ENCODE measurements around the gene SMYD3. TPM values are rescaled to one million over a fixed set of nuclear protein-coding genes. Genes with fewer than 3 reads are reported as not detected.
"Not testable (repeated sequence)": the region's sequence is repeated elsewhere in the genome, so short reads cannot be mapped to it uniquely, and the experiment has no call there.

SMYD3 gene
- total RNA-seq, 1 donor from 2014 or later: 46.7 TPM

DNA sequence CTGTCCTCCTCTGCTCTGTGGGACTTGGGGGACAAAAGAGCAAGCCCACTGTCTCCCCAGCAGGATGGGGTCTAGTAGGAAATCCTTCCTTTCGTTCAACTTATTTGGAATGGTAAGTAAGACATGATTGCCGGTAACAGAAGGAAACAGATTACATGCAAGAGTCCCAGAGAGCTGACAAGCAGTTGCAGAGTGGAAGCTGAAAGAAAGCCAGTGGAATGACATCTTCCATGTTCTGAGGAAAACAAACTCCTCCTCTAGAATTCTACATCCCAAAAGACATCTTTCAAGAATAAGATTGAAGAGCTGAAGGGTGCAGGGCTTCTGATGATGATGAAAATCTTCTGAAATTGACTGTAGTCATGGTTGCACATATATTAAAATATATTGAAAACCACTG is 732.9 kb downstream of the SMYD3 start:
- DNase-seq (ENCODE audit: low spot score): no peak

GRCh38 chr1:245773344-245773743 is 733.7 kb downstream of the SMYD3 start:
- no peak for DNase-seq (ENCODE audit: low spot score)

GRCh38 chr1:245772739-245773138 is 734.3 kb downstream of the SMYD3 start:
- DNase-seq (ENCODE audit: low spot score): no peak

- DNase-seq (ENCODE audit: low spot score): no peak
These were observed 734.8 kb downstream of the SMYD3 start for GRCh38 chr1:245772325-245772724.

- DNase-seq (ENCODE audit: low spot score): peak; percentile 79
These were observed 735.4 kb downstream of the SMYD3 start for GRCh38 chr1:245771511-245772281.

DNA sequence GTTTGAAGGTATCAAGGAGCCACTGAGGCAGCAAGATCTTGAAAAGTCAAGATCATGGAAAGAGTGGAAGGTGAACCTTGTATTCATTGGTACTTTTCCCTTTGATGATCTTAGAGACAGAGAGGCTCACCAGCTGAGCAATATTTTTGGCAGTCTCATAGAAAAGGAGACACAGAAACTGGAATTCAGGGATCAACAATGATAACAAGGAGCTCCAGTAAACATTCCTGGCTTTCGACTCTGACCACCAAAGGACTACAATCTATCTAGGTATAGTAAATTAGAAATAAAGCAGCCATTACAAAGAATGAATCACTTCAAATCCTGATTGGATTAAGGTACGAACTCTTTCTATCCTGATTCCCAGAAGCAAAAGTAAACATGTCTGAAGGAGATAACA is 736.9 kb downstream of the SMYD3 start:
- peak; percentile 51 for DNase-seq (ENCODE audit: low spot score)

GRCh38 chr1:245768596-245768995 is 738.5 kb downstream of the SMYD3 start:
- DNase-seq (ENCODE audit: low spot score): no peak

- DNase-seq (ENCODE audit: low spot score): no peak
These were observed 741.7 kb downstream of the SMYD3 start for GRCh38 chr1:245765230-245766000.

DNA sequence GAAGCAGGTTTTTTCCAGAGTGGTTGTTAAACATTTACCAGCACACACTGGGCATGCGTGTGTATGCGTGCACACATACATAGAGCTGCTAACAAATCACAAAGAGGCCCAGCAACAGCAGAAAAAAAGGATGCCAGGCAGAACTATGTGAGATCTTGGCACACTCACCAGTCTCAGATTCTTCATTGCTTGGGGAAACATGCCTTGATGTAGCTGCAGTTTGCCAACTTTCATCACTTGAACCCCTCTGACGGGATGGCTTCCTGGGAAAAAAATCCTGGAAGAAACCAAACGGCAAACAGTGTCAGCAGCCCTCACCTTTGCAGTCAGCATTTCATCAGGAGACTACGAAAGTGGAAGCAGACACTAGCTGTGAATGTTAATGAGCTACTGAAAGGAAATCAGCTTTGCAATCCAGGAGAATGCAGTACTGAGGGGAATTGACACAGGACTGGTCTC is 743.2 kb downstream of the SMYD3 start:
- DNase-seq (ENCODE audit: low spot score): no peak

DNA sequence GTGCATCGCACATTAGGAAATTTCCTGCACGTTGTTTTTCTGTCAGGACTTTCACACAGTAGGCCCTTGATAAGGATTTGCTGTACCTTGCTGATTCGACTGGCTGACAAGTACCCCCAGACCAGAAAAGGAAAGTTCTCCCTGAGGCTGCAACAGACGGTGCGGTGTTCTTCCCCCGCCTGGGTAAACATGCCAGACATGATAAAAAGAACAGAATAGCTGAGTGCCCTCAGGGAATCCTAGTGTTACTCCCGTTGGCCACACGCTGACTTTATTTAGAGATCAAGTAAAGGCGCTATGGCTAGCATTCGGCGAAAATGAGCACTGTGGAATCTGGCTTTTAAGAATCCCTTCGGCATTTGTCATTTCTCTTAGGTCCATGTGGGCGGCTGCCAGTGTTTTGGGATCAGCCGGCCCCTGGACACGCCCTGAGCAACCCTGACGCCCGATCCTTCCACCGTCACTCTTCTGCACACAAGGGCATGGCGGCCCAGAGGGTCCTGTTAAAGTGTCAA is 744.6 kb downstream of the SMYD3 start:
- no peak for DNase-seq (ENCODE audit: low spot score)

DNA sequence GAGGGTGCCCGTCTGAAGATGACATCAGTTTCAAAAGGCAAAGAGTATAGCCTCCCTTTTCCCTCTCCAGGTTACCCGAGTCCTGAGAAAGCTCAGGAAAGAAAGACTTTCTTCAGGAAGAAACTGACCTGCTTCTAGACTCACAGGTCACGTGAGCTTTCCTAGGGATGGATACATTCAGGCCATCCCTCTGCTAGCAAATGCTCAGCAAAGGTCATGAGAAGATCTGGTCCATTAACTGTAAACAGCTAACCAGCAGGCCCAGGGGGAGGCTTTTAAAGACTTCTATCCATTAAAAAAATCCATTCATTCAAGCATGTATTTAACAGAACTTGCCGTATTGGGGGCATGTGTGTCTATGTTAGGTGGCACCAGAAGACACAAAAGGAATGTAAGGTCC is 746.8 kb downstream of the SMYD3 start:
- no peak for DNase-seq (ENCODE audit: low spot score)

DNA sequence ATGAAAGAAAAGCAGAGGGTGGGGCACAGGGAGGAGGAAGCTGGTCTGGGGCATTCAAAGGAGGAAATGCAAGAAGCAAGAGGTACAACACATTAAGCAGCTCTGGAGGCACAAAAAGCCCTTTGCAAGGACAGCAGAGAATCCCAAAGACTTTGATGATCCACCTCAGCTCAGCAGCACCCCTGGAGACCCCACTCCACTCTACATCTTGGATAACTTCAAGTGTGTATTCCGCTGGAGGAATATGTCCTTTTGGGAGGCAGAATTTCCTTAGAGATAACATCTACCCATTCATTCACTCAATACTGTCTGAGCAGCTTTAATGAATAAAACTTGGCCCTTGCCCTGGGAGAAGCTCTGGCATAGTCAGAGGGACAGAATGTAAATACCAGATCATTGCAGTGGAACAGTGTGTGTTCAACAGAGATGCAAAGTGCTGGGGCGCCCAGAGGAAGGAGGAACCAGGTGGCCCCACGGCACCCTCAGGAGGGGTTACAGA is 752.6 kb downstream of the SMYD3 start:
- DNase-seq (ENCODE audit: low spot score): no peak

- DNase-seq (ENCODE audit: low spot score): no peak
These were observed 753.3 kb downstream of the SMYD3 start for GRCh38 chr1:245753807-245754206.

DNA sequence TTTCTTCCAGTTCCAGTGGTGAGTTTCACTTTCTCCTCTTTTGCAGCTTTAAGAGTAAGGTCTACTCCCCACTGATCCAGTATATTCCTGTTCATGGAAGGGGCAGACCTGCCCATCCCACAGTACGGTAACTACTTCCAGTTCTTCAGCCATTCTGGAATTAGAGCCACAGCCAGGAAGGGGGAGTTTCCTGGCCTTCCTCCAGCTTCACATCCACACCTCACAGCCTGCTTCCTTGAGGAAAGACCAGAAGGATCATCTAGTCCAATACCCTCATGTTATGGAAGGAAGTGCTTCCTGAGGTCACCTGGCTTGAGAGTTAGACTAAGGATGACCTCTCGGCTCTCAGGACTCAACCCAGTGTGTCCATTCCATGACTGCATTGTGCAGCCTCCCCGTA is 754.5 kb downstream of the SMYD3 start:
- DNase-seq (ENCODE audit: low spot score): no peak

DNA sequence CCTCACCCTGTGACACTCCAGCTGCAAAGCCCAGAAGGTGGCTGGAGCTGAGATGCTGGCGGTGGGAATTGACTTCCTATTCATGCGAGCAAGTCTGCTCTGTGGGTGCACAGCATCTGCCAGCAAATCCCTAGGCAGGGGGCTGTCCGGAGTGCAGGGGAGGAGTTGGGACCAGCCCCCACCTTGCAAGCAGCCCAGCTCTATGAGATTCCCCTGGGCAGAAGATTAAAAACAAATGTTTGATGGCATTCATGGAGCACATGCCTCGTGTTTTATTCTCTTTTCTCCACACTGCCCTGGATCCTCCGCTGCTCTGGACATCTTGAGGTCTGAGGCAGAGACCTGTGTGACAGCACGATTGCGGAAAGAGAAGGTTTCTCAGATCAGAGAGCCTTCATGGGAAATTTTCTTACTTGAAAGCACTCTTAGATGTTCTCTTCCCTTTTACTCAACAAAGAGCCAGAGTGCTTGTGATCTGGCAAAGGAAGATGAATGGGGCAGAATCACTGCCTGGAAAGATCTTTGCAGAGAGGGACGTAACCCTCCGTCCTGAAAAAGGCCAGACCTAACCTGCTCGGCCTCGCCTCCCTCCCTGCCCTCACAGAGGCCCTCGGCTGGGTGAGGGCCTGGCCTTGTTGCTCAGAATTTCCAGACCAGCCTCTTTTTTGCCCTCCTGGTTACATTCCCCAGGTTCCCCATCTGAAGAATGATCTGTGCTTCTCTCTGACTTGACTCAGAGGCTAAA is 755.2 kb downstream of the SMYD3 start:
- DNase-seq (ENCODE audit: low spot score): peak; percentile 69

GRCh38 chr1:245751116-245751515 is 756.0 kb downstream of the SMYD3 start:
- DNase-seq (ENCODE audit: low spot score): peak; percentile 70

GRCh38 chr1:245750261-245750660 is 756.8 kb downstream of the SMYD3 start:
- DNase-seq (ENCODE audit: low spot score): no peak

DNA sequence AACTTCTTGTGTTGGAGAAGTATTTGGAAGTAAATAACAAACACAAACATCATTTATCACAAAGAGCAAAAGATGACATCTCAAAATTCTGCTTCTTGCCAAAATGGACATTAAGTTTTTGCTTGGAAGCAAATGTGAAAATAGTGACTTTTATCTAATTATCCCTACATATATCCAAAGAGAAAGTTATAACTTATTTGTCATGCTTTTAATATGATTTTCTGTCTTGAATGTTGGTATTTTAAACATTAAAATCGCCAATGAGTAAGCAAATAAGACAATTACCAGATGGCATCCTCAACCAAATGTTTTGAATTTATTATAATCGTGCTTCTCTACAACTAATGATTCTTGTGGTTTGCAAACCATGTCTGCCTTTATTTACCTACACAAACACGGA is 758.0 kb downstream of the SMYD3 start:
- no peak for DNase-seq (ENCODE audit: low spot score)

- DNase-seq (ENCODE audit: low spot score): no peak
These were observed 758.4 kb downstream of the SMYD3 start for GRCh38 chr1:245748646-245749045.

DNA sequence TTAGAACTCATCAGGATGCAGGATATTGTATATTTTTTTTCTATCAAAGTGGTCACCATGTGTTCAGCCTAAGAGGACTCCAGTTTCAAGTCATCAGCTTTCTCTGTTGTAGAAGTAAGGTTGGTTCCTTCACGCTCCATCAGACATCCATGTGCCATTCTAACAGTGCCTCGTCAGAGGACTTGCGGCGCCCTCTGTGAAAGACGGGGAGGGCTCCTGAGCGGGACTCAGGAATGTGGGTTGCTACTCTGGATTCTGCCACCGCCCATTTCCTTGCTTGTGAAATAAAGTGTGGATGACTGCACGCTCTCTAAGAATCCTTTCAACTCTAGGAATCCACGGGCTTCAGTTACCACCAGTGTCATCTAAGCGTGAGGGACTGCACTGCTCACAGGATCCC is 758.8 kb downstream of the SMYD3 start:
- DNase-seq (ENCODE audit: low spot score): no peak

GRCh38 chr1:245742896-245743295 is 764.2 kb downstream of the SMYD3 start:
- DNase-seq (ENCODE audit: low spot score): peak; percentile 54

DNA sequence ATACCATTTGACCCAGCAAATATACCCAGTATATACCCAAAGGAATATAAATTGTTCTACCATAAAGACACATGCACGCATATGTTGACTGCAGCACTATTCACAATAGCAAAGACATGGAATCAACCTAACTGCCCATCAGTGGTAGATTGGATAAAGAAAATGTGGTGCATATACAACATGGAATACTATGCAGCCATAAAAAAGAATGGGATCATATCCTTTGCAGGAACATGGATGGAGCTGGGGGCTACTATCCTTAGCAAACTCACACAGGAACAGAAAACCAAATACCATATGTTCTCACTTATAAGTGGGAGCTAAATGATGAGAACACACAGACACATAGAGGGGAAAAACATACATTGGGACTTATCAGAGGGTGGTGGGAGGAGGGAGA is 766.7 kb downstream of the SMYD3 start:
- DNase-seq (ENCODE audit: low spot score): not testable (repeated sequence)
